Suppressor macrophage treated with lipopolysaccharide for 1 hour (primary cell): ENCODE data around the gene TCFL5.

Experiments
- DNase-seq, 3 donors: peaks; one replicate each; pipeline ENCODE4 v3.0.0-alpha.2; 2020 to 2022

TCFL5 gene

DNA sequence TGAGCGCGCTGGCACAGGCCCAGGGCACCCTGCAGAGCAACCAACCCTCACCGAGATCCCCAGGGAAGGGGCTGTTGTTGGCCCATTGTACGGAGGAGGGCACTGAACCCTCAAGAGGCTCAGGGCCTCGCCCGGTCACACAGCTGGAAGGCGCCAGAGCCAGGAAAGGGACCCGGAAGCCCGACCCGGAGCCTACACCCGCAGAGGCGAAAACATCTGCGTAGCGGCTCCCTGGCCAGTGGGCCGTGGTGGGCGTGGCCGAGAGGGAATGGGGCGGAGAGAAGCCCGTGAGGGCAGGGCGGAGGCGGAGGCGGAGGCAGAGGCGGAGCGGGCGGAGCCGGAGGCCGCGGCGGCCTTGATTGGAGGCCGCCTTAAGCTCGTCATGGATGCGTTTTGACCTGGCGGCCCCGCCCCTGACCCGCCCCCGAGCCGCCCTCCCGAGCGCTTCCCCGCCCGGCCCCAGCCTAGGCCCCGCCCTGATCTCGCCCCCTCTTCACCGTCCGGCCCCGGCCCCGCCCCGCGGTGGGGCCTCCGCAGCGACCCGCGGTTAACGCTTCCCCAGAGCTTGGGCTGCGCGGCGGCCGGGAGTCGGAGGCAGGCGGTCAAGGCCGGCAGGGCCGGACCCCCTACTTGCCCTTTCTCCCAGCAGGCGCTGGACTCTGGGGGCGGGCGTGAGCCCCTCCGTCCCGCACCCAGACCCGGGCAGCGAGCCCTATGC is 67.5 kb downstream of the TCFL5 start:
- DNase-seq = peak; percentile 96 to 99 (median 99)

DNA sequence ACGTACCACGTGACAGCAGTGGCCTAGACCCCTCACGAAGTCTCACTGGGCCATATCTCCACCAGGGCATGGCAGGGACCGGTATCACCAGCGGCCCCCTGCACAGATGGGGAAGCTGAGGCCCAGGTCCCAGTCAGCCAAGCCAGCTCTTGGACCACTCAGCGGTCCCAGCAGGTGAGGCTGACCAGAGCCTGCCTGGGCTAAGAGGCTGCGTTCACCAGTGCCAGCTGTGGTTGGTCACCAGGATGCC is 67.9 kb downstream of the TCFL5 start:
- DNase-seq = no peak

DNA sequence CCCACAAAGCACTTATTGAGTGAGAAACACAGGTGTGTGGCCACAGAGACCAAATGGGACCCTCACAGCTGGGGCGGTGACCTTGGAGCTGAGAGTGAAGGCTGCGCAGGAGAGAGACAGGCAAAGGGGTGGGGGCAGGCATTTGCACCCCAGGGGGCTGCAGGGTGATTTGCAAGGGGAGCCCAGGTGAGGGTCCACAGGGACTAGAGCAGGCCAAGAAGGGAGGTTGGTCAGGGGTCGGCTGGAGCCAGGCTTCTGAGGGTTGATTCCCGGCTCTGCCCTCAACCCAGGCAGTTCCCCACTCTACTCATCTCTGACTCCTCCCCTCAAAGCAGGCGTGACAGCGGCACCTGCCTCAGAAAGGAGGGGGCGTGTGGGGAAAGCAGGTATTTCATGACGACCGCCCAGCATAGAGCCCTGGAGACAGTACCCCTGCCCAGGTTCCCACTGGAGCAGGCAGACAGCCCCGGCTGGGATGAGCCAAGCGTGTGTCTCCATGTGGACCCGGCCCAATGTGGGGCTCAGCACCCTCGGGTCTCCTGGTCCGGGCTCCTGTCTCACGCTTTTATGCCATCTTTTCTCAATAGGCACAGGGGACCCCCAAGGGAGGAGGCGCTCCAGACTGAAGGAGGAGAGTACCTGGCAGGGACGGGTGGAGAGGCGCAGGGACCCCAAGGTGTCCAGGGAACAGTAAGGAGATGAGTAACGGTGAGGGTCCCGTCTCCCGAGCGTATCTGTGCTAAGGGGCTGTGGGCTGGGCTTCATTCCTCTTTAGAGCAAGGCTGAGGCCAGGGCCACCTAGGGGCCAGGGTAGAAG is 68.5 kb downstream of the TCFL5 start:
- DNase-seq = no peak

DNA sequence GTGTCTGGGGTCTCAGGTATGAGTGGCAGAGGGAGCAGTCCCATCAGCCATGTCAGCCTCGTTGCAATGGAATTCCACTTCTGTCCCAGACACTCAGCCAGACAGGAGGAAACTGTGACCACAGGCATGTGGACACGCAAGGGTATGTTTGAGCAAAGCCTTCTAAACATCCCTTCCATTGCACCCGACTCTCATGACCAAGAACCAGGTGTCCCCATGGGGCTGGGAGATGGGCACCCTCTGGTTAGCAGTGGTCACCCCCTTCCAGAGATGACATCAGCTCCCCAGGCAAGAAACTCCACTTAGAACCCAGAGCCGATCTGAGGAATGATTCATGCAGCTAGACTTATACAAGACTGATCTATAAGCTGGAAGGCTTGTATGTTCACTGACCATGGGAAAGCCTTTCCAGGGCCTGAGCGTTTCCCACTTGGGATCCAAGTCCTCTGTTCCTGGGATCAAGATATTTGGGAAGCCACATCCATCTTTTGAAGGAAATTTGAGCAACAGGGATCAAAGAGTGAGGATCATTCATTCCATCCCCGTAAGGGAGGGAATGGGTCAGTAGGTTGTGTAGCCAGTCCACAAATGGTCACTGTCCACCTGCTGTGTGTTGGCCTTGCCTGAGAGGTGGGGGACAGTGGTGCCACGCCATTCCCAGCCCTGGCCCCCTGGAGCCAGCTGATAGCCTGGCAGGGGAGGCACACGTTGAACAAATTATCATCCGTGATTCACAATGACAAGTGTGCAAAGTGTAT is 69.3 kb downstream of the TCFL5 start:
- peak in 1 of 3 donors; percentile 38 for DNase-seq

DNA sequence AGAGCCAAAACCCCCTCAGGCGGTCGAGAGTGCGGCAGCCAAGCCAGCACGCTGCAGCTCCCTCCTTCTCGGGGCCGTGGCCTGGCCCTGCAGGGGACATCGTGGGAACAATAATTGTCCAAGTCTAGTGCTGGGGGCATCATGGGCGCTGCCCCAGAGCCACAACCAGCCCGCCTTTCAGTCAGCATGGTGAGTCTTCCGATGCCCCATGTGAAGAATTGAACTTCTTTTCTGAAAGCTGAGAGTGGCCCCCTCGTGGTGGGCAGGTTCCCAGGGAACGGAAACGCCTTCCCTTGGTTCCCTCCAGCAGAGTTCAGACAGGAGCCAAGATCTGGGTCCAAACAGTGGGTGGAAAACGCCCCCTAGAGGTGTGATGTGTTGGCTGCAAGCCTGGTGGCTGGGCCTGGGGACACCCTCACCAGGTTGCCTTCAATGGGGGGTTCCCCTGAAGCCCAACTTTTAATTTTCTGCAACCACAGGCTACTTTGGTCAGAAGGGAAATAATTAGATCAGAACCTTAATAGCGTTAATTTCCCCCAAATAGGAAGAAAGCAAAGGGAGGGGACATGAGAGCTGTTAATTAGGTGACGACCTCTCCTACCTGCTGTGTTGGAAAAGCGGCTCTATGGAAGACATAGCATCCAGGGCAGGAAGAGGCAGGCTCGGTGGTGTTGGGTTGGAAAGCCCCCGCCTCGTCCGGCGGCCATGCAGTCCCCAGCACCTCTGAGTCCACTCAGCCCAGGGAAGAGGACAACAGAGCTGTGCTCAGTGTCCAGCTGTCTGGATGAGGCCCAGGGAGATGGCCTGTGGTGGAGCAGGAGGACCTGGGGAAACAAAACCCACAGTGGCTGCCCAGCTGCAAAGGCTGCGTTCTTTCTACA is 70.1 kb downstream of the TCFL5 start:
- peak; percentile 92 to 93 (median 93) for DNase-seq
